HepG2 (cell line): ENCODE data around the gene TAF11L4. TPM values are rescaled to one million over a fixed set of nuclear protein-coding genes. Genes with fewer than 3 reads are reported as not detected.
"Not testable (repeated sequence)": the region's sequence is repeated elsewhere in the genome, so short reads cannot be mapped to it uniquely, and the experiment has no call there.

Experiments used
- ATAC-seq: fragments of 200-7000 bp; cut with Tn5 transposase; 3 replicates; pipeline ENCODE4 v1.9.1; 2020; ENCODE audit warnings: mild to moderate bottlenecking, moderate library complexity
- BruUV-seq: library from RNA; stranded (reverse); fragments of 400-500 nt; replicated peaks from 2 replicates; lab custom pipeline; 2021; lab: Mats Ljungman, UMichigan
- CTCF ChIA-PET: fragments of 300-600 bp; formaldehyde crosslinking; extraction: SDS; loops from one replicate; lab custom pipeline; 2021; ENCODE audit warnings: low total read pairs, inconsistent platforms, low intra/inter-chr PET ratio; lab: Yijun Ruan, JAX
- POLR2A ChIA-PET: fragments of 350-600 bp; sonication (Branson Sonifier 250); formaldehyde crosslinking; loops from one replicate; lab custom pipeline; 2020; ENCODE audit warnings: antibody characterized with exemption, inconsistent platforms; lab: Yijun Ruan, JAX
- DNase-seq: peaks from one replicate; pipeline ENCODE4 v3.0.0-alpha.2; 2015; ENCODE audit warnings: low spot score
- FAIRE-seq: peaks from 3 replicates; lab custom pipeline; 2011; peaks lifted over from hg19 to GRCh38; lab: Jason Lieb, UNC
- H2AFZ ChIP-seq: one replicate; pipeline ENCODE4 v1.6.1; 2011; ENCODE audit warnings: low read length, inconsistent platforms
- H3K27ac ChIP-seq: fragments of 300-600 bp; 3 replicates; pipeline ENCODE4 v1.8.0; 2011; ENCODE audit warnings: mixed run types, mild to moderate bottlenecking, mixed read lengths, low read length, inconsistent platforms; ENCODE audit not compliant: insufficient read depth; ENCODE audit errors: extremely low read length
- H3K27me3 ChIP-seq, 2 experiments: fragments of 200-600 bp in 1 of 2; 2 replicates in 1 of 2; 3 replicates in 1 of 2; pipeline versions ENCODE4 v1.6.0 to v1.8.0; 2011; ENCODE audit warnings: low read length in 2 of 2, mild to moderate bottlenecking in 2 of 2, moderate library complexity in 2 of 2, inconsistent platforms in 1 of 2; ENCODE audit not compliant: insufficient read depth in 2 of 2, control insufficient read depth in 1 of 2
- H3K36me3 ChIP-seq, 2 experiments: fragments of 200-600 bp in 1 of 2; replicated peaks in 1 of 2; 2 replicates in 1 of 2; 3 replicates in 1 of 2; pipeline versions ENCODE4 v1.5.1 to v1.8.0; 2011; ENCODE audit warnings: low read length in 2 of 2, inconsistent platforms in 1 of 2; ENCODE audit not compliant: insufficient read depth in 2 of 2, control insufficient read depth in 1 of 2
- H3K4me1 ChIP-seq: 2 replicates; pipeline ENCODE4 v1.5.1; 2012; ENCODE audit warnings: low read length, inconsistent platforms; ENCODE audit not compliant: insufficient read depth
- H3K4me2 ChIP-seq: 2 replicates; pipeline ENCODE4 v1.6.0; 2011; ENCODE audit warnings: low read depth, low read length, inconsistent platforms
- H3K4me3 ChIP-seq, 3 experiments: fragments of 200-600 bp in 1 of 3; sonication (generic), shearing (Covaris generic) in 1 of 3; replicated peaks in 1 of 3; 2 replicates each; pipeline ENCODE4 v1.5.1; 2011 to 2016; ENCODE audit warnings: low read length in 3 of 3, inconsistent platforms in 2 of 3, low read depth in 2 of 3, mild to moderate bottlenecking in 2 of 3, control low read depth in 1 of 3, mixed read lengths in 1 of 3; ENCODE audit not compliant: insufficient read depth in 1 of 3
- H3K79me2 ChIP-seq: one replicate; pipeline ENCODE4 v1.6.1; 2011; ENCODE audit warnings: low read length, inconsistent platforms; ENCODE audit not compliant: insufficient read depth
- H3K9ac ChIP-seq: 2 replicates; pipeline ENCODE4 v1.6.0; 2011; ENCODE audit warnings: mild to moderate bottlenecking, low read depth, low read length, inconsistent platforms; ENCODE audit not compliant: insufficient read depth
- H3K9me3 ChIP-seq: 2 replicates; pipeline ENCODE4 v1.5.1; 2012; ENCODE audit warnings: mild to moderate bottlenecking, low read length
- H4K20me1 ChIP-seq: 2 replicates; pipeline ENCODE4 v1.6.0; 2011; ENCODE audit warnings: inconsistent platforms, mild to moderate bottlenecking, low read length, moderate library complexity; ENCODE audit not compliant: insufficient read depth
- IRF1 ChIP-seq: sonication (generic); formaldehyde crosslinking; IDR thresholded peaks from 2 replicates; pipeline ENCODE4 v1.4.0; 2020; ENCODE audit warnings: low read depth, mild to moderate bottlenecking, missing genetic modification reagents
- KLF11 ChIP-seq: IDR thresholded peaks from 2 replicates; pipeline ENCODE4 v1.6.1; 2016; ENCODE audit warnings: missing compliant biosample characterization
- MLX ChIP-seq: IDR thresholded peaks from 2 replicates; pipeline ENCODE4 v1.6.1; 2016
- PITX1 ChIP-seq: sonication (generic); formaldehyde crosslinking; IDR thresholded peaks from 2 replicates; pipeline ENCODE4 v1.5.1; 2020; ENCODE audit warnings: mild to moderate bottlenecking, missing genetic modification reagents
- ZBTB39 ChIP-seq: sonication (generic); formaldehyde crosslinking; IDR thresholded peaks from 2 replicates; pipeline ENCODE4 v1.5.0; 2020; ENCODE audit warnings: missing genetic modification reagents
- ZFP36 ChIP-seq: fragments of 150-350 bp; IDR thresholded peaks from 2 replicates; pipeline ENCODE4 v1.6.1; 2018; ENCODE audit warnings: borderline replicate concordance, low read length, low read depth; ENCODE audit not compliant: partially characterized antibody
- ZNF337 ChIP-seq: sonication (generic); formaldehyde crosslinking; IDR thresholded peaks from 2 replicates; pipeline ENCODE4 v1.5.1; 2020; ENCODE audit warnings: missing genetic modification reagents, low read depth, mild to moderate bottlenecking, borderline replicate concordance
- WGBS: methylation state at CpG from one replicate; pipeline ENCODE4 v1.1.6; 2017; ENCODE audit warnings: low lambda C conversion rate; 5-methylcytosine and 5-hydroxymethylcytosine counted together
- in situ Hi-C: cut with HindIII; loops from 2 replicates; pipeline ENCODE4 v1.10.0; 2017; ENCODE audit warnings: low pct_unique_long_range_greater_than_20kb; ENCODE audit not compliant: extremely low pct_ligation_motif_present
- intact Hi-C: fragments of 100-400 bp; cut with micrococcal nuclease; formaldehyde crosslinking; loops from one replicate; pipeline ENCODE4 v1.10.0; 2022; ENCODE audit not compliant: unreplicated experiment
- polyA plus RNA-seq, 8 experiments: library from polyadenylated mRNA; depleted of rRNA in 3 of 8; stranded (reverse) in 7 of 8; unstranded in 1 of 8; fragments of >200 nt; fragmentation: Illumina TruSeq in 4 of 8; extraction: Trizol in 4 of 8; gene quantifications; 2 replicates each; pipeline versions ENCODE4 v1.2.1 to v1.2.3, GENCODE V29; 2011 to 2016; ENCODE audit warnings: low read depth in 4 of 8, missing spikeins in 1 of 8, mixed read lengths in 1 of 8; ENCODE audit not compliant: insufficient read depth in 1 of 8
- total RNA-seq, 5 experiments: library from RNA; depleted of rRNA; stranded (reverse); fragments of >200 nt; fragmentation: Illumina TruSeq; extraction: Trizol; gene quantifications; 2 replicates each; pipeline ENCODE4 v1.2.3, GENCODE V29; 2016; ENCODE audit warnings: low read depth in 1 of 5

Gene TAF11L4
- total and polyA plus RNA-seq, 2 of the 13 experiments (the other 11 are each of a cell fraction or from before 2014, with no cell fraction given): not detected

GRCh38 chr5:17482790-17483189 lies 38.8 kb upstream of the TAF11L4 start:
- no TSS peak for BruUV-seq
- WGBS: 0% methylated on average over 2 of the region's 2 CpGs
- POLR2A ChIA-PET: no interaction called here

GRCh38 chr5:17486464-17487173 lies 35.0 kb upstream of the TAF11L4 start:
- H3K9ac ChIP-seq, intact Hi-C loops, CTCF ChIA-PET, FAIRE-seq, H2AFZ ChIP-seq, H3K4me2 ChIP-seq, H3K27me3 ChIP-seq, BruUV-seq, H4K20me1 ChIP-seq, H3K4me3 ChIP-seq, in situ Hi-C loops, POLR2A ChIA-PET, H3K36me3 ChIP-seq, DNase-seq, H3K4me1 ChIP-seq, H3K9me3 ChIP-seq, H3K27ac ChIP-seq, ATAC-seq, H3K79me2 ChIP-seq: not testable (repeated sequence)
- WGBS: 6% methylated on average over 5 of the region's 10 CpGs

More at GRCh38 chr5:17482790-17483189, 38.8 kb upstream of the TAF11L4 start:
- Histone ChIP-seq H3K4me2 (no peak overlapping the region), H3K27me3 (no peaks in the 10 kb centered on the region; a peak in 1 of 5 replicates), H2AFZ (no peak overlapping the region), H3K9ac (no peak overlapping the region), H3K36me3 (no peaks in the 10 kb centered on the region), H3K4me1 (no peaks in the 10 kb centered on the region), H4K20me1 (no peaks in the 10 kb centered on the region), H3K4me3 (no peak overlapping the region), H3K27ac (no peak overlapping the region), H3K9me3 (no peaks in the 10 kb centered on the region), H3K79me2 (no peaks in the 10 kb centered on the region)
- DNase-seq (no peak), FAIRE-seq (no peak), ATAC-seq (no peak)
- CTCF ChIA-PET: no interaction called here
- in situ Hi-C loops: no loop called here
- TF ChIP-seq IRF1 (CRISPR knock-in tag) (no peak), ZFP36 (no peak), ZBTB39 (no peak), PITX1 (CRISPR knock-in tag) (no peak), ZNF337 (CRISPR knock-in tag) (no peak), KLF11 (no peak), MLX (CRISPR knock-in tag) (no peak)
- intact Hi-C loops: no loop called here
